ENCODE data around the gene ILF2.

ILF2 gene

GRCh38 chr1:153699768-153700167, 29.0 kb upstream of the ILF2 start:
- TF ChIP-seq REST (IDR thresholded peaks at IDR 0.05; ENCODE audit: insufficient read depth in 1 of 2, low read depth in 2 of 2, low read length in 2 of 2) (no peak), SIN3A (IDR thresholded peaks at IDR 0.05; ENCODE audit: borderline replicate concordance, insufficient read depth, low read length) (no peak), POLR2AphosphoS5 (IDR thresholded peaks at IDR 0.05; ENCODE audit: low read depth, low read length) (no peak), TAF1 (IDR thresholded peaks at IDR 0.05; ENCODE audit: borderline replicate concordance, insufficient read depth, low read length) (no peak), FOXP2 (optimal IDR thresholded peaks at IDR 0.05; ENCODE audit: borderline replicate concordance, extremely low read depth, extremely low read length, insufficient read depth) (no peak)

GRCh38 chr1:153698923-153699714, 28.3 kb upstream of the ILF2 start:
- TF ChIP-seq FOXP2 (optimal IDR thresholded peaks at IDR 0.05; ENCODE audit: borderline replicate concordance, extremely low read depth, extremely low read length, insufficient read depth) (no peak), SIN3A (IDR thresholded peaks at IDR 0.05; ENCODE audit: borderline replicate concordance, insufficient read depth, low read length) (no peak), TAF1 (IDR thresholded peaks at IDR 0.05; ENCODE audit: borderline replicate concordance, insufficient read depth, low read length) (no peak), REST (IDR thresholded peaks at IDR 0.05; ENCODE audit: insufficient read depth in 1 of 2, low read depth in 2 of 2, low read length in 2 of 2) (no peak), POLR2AphosphoS5 (IDR thresholded peaks at IDR 0.05; ENCODE audit: low read depth, low read length) (no peak)

GRCh38 chr1:153698020-153698922, 27.5 kb upstream of the ILF2 start:
- TF ChIP-seq FOXP2 (optimal IDR thresholded peaks at IDR 0.05; ENCODE audit: borderline replicate concordance, extremely low read depth, extremely low read length, insufficient read depth) (no peak), SIN3A (IDR thresholded peaks at IDR 0.05; ENCODE audit: borderline replicate concordance, insufficient read depth, low read length) (no peak), TAF1 (IDR thresholded peaks at IDR 0.05; ENCODE audit: borderline replicate concordance, insufficient read depth, low read length) (no peak), POLR2AphosphoS5 (IDR thresholded peaks at IDR 0.05; ENCODE audit: low read depth, low read length) (no peak), REST (IDR thresholded peaks at IDR 0.05; ENCODE audit: insufficient read depth in 1 of 2, low read depth in 2 of 2, low read length in 2 of 2) (no peak)

GRCh38 chr1:153697191-153698019, 26.6 kb upstream of the ILF2 start:
- no peak for TF ChIP-seq REST (IDR thresholded peaks at IDR 0.05; ENCODE audit: insufficient read depth in 1 of 2, low read depth in 2 of 2, low read length in 2 of 2)
- TF ChIP-seq SIN3A (IDR thresholded peaks at IDR 0.05; ENCODE audit: borderline replicate concordance, insufficient read depth, low read length), result no peak
- TF ChIP-seq FOXP2 (optimal IDR thresholded peaks at IDR 0.05; ENCODE audit: borderline replicate concordance, extremely low read depth, extremely low read length, insufficient read depth), result no peak
- TF ChIP-seq TAF1 (IDR thresholded peaks at IDR 0.05; ENCODE audit: borderline replicate concordance, insufficient read depth, low read length), result no peak
- TF ChIP-seq POLR2AphosphoS5 (IDR thresholded peaks at IDR 0.05; ENCODE audit: low read depth, low read length), result no peak
